ENCODE measurements around the gene LCN6. TPM values are rescaled to one million over a fixed set of nuclear protein-coding genes. Genes with fewer than 3 reads are reported as not detected.
A peak's percentile ranks its signal among the peaks of the same experiment; 100 is the strongest.

The LCN6 gene
- total RNA-seq, 1 donor from 2014 or later: not detected

GRCh38 chr9:136743639-136744211, 4.6 kb downstream of the LCN6 start:
- no peak for DNase-seq (ENCODE audit: low read depth, low spot score)
- H3K36me3 Mint-ChIP-seq (ENCODE audit: low read depth): no peaks in the 10 kb centered on the region
- no peaks in the 10 kb centered on the region for H3K27me3 Mint-ChIP-seq (ENCODE audit: low read depth)
- H3K27ac Mint-ChIP-seq (ENCODE audit: unreplicated experiment): no peak overlapping the region
- no peaks in the 10 kb centered on the region for H3K9me3 Mint-ChIP-seq
- H3K4me1 Mint-ChIP-seq: no peaks in the 10 kb centered on the region
- H3K4me3 Mint-ChIP-seq: no peak overlapping the region
- TF ChIP-seq CTCF (conservative IDR thresholded peaks at IDR 0.05): no peak

GRCh38 chr9:136742591-136743391, 5.5 kb downstream of the LCN6 start, which contains the start of gene LCN10:
TSS of gene LCN10 (minus strand) at chr9:136742940. CDS start at chr9:136742903, 37 bp downstream.
- TF ChIP-seq CTCF (conservative IDR thresholded peaks at IDR 0.05): peak; percentile 55
- no peaks in the 10 kb centered on the region for H3K27me3 Mint-ChIP-seq (ENCODE audit: low read depth)
- DNase-seq (ENCODE audit: low read depth, low spot score): no peak
- no peak within 1 kb of the TSS for H3K4me3 Mint-ChIP-seq
- H3K27ac Mint-ChIP-seq (ENCODE audit: unreplicated experiment): no peak within 1 kb of the TSS
- no peaks in the 10 kb centered on the region for H3K36me3 Mint-ChIP-seq (ENCODE audit: low read depth)
- no peaks in the 10 kb centered on the region for H3K4me1 Mint-ChIP-seq
- H3K9me3 Mint-ChIP-seq: no peaks in the 10 kb centered on the region

GRCh38 chr9:136741883-136742571, 6.3 kb downstream of the LCN6 start:
- no peak for TF ChIP-seq CTCF (conservative IDR thresholded peaks at IDR 0.05)
- no peak for DNase-seq (ENCODE audit: low read depth, low spot score)
- Mint-ChIP-seq H3K9me3 (no peaks in the 10 kb centered on the region), H3K4me3 (no peak overlapping the region), H3K27me3 (ENCODE audit: low read depth) (no peaks in the 10 kb centered on the region), H3K27ac (ENCODE audit: unreplicated experiment) (no peak overlapping the region), H3K4me1 (no peaks in the 10 kb centered on the region), H3K36me3 (ENCODE audit: low read depth) (no peaks in the 10 kb centered on the region)

GRCh38 chr9:136740971-136741882, 7.1 kb downstream of the LCN6 start:
- no peaks in the 10 kb centered on the region for H3K4me1 Mint-ChIP-seq

More at GRCh38 chr9:136740971-136741882, 7.1 kb downstream of the LCN6 start:
- H3K9me3 Mint-ChIP-seq: no peaks in the 10 kb centered on the region
- H3K36me3 Mint-ChIP-seq (ENCODE audit: low read depth): no peaks in the 10 kb centered on the region
- no peak for DNase-seq (ENCODE audit: low read depth, low spot score)
- no peaks in the 10 kb centered on the region for H3K27me3 Mint-ChIP-seq (ENCODE audit: low read depth)
- H3K4me3 Mint-ChIP-seq: no peak overlapping the region
- H3K27ac Mint-ChIP-seq (ENCODE audit: unreplicated experiment): no peak overlapping the region
- TF ChIP-seq CTCF (conservative IDR thresholded peaks at IDR 0.05): no peak

All from neural crest cell (in vitro differentiated cells).